ENCODE data around the gene GALNS.

GALNS gene

DNA sequence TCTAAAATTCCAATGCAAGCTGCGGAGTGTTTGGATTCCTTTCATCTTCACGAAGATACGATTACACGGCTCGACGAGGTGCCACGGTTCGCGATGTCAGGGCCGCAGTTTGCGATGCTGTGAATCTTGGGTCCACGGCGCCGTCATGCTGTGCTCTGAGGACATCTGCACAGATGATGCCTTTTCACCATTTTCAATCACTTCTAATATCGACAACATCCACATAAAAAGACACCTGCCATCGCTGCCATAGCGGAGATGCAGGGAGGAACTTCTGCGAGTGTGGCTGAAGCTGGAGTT is 38.2 kb downstream of the GALNS start:
- TF ChIP-seq, protein P1, sequence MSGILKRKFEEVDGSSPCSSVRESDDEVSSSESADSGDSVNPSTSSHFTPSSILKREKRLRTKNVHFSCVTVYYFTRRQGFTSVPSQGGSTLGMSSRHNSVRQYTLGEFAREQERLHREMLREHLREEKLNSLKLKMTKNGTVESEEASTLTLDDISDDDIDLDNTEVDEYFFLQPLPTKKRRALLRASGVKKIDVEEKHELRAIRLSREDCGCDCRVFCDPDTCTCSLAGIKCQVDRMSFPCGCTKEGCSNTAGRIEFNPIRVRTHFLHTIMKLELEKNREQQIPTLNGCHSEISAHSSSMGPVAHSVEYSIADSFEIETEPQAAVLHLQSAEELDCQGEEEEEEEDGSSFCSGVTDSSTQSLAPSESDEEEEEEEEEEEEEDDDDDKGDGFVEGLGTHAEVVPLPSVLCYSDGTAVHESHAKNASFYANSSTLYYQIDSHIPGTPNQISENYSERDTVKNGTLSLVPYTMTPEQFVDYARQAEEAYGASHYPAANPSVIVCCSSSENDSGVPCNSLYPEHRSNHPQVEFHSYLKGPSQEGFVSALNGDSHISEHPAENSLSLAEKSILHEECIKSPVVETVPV (CRISPR knock-in tag; IDR thresholded peaks at IDR 0.05): no peak
- TF ChIP-seq ZFP3 (CRISPR knock-in tag; IDR thresholded peaks at IDR 0.05): no peak
- TF ChIP-seq ZNF565 (CRISPR knock-in tag; conservative IDR thresholded peaks at IDR 0.05; ENCODE audit: low read depth): no peak
- TF ChIP-seq, protein P2, sequence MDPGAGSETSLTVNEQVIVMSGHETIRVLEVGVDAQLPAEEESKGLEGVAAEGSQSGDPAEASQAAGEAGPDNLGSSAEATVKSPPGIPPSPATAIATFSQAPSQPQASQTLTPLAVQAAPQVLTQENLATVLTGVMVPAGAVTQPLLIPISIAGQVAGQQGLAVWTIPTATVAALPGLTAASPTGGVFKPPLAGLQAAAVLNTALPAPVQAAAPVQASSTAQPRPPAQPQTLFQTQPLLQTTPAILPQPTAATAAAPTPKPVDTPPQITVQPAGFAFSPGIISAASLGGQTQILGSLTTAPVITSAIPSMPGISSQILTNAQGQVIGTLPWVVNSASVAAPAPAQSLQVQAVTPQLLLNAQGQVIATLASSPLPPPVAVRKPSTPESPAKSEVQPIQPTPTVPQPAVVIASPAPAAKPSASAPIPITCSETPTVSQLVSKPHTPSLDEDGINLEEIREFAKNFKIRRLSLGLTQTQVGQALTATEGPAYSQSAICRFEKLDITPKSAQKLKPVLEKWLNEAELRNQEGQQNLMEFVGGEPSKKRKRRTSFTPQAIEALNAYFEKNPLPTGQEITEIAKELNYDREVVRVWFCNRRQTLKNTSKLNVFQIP (CRISPR knock-in tag; IDR thresholded peaks at IDR 0.05; ENCODE audit: borderline replicate concordance, low read depth): no peak
- TF ChIP-seq ZFP30 (CRISPR knock-in tag; IDR thresholded peaks at IDR 0.05): no peak
- no peak for ATAC-seq

DNA sequence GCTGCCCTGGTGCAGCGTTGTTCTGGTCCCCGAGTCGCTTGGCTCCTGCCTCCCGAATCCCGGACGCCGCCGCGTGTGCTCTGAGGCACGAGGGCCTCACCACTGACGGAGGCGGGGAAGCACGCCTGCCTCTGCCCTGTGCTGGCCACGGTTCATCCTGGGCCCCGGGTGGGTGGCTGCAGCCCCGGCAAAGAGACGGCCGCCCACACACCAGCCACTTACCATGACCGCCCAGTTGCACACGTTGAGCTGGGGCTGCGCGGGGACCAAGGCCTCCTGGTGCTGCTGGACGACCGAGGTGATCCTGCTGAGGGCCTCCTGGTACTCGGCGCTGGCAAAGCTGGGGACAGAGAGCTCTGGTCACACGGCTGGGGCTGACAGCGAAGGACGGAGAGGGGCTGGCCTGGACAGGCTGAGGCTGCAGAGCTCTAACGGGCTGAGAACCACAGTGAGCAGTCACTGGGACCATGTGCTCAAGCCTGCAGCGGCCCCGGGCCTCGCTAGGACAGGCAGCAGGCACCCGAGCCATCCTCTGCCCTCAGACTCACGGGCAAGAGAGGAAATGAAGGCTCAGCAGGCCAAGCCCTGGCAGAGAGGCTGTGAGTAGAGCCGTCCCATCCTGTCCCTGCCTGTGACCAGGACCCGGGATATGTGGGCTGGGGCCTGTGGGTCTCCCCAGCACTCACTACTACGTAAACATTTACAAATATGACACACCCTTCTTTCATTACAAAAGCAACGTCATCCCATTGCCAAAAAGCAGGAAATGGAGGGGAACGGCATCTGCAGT is 38.8 kb downstream of the GALNS start:
- ATAC-seq: no peak
- TF ChIP-seq, protein P3, sequence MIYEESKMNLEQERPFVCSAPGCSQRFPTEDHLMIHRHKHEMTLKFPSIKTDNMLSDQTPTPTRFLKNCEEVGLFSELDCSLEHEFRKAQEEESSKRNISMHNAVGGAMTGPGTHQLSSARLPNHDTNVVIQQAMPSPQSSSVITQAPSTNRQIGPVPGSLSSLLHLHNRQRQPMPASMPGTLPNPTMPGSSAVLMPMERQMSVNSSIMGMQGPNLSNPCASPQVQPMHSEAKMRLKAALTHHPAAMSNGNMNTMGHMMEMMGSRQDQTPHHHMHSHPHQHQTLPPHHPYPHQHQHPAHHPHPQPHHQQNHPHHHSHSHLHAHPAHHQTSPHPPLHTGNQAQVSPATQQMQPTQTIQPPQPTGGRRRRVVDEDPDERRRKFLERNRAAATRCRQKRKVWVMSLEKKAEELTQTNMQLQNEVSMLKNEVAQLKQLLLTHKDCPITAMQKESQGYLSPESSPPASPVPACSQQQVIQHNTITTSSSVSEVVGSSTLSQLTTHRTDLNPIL (CRISPR knock-in tag; IDR thresholded peaks at IDR 0.05; ENCODE audit: low read depth): no peak
- TF ChIP-seq ESRRG (CRISPR knock-in tag; IDR thresholded peaks at IDR 0.05) (no peak), GLIS3 (CRISPR knock-in tag; IDR thresholded peaks at IDR 0.05) (no peak), TOX (CRISPR knock-in tag; IDR thresholded peaks at IDR 0.05; ENCODE audit: borderline replicate concordance) (no peak), ZFP3 (CRISPR knock-in tag; IDR thresholded peaks at IDR 0.05) (no peak), OSR1 (CRISPR knock-in tag; IDR thresholded peaks at IDR 0.05) (no peak), ISL1 (CRISPR knock-in tag; IDR thresholded peaks at IDR 0.05) (no peak), BACH2 (CRISPR knock-in tag; IDR thresholded peaks at IDR 0.05; ENCODE audit: borderline replicate concordance) (no peak), TCF4 (CRISPR knock-in tag; IDR thresholded peaks at IDR 0.05; ENCODE audit: borderline replicate concordance) (no peak), ARNTL (CRISPR knock-in tag; IDR thresholded peaks at IDR 0.05; ENCODE audit: borderline replicate concordance, low read depth) (no peak), CSDC2 (CRISPR knock-in tag; IDR thresholded peaks at IDR 0.05) (no peak), ZNF565 (CRISPR knock-in tag; conservative IDR thresholded peaks at IDR 0.05; ENCODE audit: low read depth) (no peak), ZNF8 (CRISPR knock-in tag; IDR thresholded peaks at IDR 0.05) (no peak)

DNA sequence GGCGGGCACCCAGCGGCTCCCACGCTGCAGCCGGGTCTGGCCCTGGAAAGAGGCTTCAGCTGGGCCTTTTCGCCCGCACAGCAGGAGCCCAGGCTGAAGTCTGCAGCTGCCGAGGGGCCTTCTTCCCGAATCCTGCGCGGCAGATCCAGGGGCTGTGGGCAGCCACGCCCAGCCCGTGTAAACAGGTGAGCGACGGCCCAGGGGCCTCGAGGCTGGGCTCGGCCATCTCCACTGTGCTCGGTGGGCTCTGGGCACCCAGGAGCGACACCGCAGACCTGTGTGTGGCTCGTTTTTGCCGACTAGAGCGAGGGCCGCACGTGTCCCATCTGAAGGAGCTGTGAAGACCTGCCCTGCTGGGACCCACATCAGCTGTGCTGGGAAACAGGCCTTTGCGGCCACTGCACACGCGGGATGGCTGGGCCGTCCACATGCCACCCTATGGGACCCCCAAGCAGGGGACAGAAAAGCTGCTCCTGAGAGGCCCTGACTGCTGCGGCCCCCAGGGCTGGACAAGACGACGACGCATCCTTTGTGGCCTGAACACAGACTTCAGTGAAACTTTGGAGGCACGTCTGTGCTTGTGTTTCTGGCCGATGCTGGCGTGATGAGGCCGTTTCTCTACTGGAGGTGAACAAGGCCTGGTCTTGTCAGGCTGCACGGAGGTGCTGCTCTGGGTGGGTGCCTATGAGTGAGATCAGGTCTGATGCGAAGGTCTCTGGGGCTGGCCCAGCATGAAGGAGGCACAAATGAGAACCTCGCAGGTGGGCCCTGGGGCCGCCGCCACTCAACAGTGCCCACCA is 39.8 kb downstream of the GALNS start:
- no peak for TF ChIP-seq SNAI2 (CRISPR knock-in tag; IDR thresholded peaks at IDR 0.05)
- TF ChIP-seq, protein P4, sequence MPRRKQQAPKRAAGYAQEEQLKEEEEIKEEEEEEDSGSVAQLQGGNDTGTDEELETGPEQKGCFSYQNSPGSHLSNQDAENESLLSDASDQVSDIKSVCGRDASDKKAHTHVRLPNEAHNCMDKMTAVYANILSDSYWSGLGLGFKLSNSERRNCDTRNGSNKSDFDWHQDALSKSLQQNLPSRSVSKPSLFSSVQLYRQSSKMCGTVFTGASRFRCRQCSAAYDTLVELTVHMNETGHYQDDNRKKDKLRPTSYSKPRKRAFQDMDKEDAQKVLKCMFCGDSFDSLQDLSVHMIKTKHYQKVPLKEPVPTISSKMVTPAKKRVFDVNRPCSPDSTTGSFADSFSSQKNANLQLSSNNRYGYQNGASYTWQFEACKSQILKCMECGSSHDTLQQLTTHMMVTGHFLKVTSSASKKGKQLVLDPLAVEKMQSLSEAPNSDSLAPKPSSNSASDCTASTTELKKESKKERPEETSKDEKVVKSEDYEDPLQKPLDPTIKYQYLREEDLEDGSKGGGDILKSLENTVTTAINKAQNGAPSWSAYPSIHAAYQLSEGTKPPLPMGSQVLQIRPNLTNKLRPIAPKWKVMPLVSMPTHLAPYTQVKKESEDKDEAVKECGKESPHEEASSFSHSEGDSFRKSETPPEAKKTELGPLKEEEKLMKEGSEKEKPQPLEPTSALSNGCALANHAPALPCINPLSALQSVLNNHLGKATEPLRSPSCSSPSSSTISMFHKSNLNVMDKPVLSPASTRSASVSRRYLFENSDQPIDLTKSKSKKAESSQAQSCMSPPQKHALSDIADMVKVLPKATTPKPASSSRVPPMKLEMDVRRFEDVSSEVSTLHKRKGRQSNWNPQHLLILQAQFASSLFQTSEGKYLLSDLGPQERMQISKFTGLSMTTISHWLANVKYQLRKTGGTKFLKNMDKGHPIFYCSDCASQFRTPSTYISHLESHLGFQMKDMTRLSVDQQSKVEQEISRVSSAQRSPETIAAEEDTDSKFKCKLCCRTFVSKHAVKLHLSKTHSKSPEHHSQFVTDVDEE (CRISPR knock-in tag; IDR thresholded peaks at IDR 0.05): no peak
- TF ChIP-seq ZFP3 (CRISPR knock-in tag; IDR thresholded peaks at IDR 0.05): no peak
- no peak for TF ChIP-seq RARB (CRISPR knock-in tag; IDR thresholded peaks at IDR 0.05)
- TF ChIP-seq OSR1 (CRISPR knock-in tag; IDR thresholded peaks at IDR 0.05): no peak
- no peak for TF ChIP-seq BACH2 (CRISPR knock-in tag; IDR thresholded peaks at IDR 0.05; ENCODE audit: borderline replicate concordance)
- TF ChIP-seq ARNTL (CRISPR knock-in tag; IDR thresholded peaks at IDR 0.05; ENCODE audit: borderline replicate concordance, low read depth): no peak
- no peak for TF ChIP-seq ZNF70 (CRISPR knock-in tag; IDR thresholded peaks at IDR 0.05)
- no peak for TF ChIP-seq CSDC2 (CRISPR knock-in tag; IDR thresholded peaks at IDR 0.05)
- TF ChIP-seq GLIS3 (CRISPR knock-in tag; IDR thresholded peaks at IDR 0.05): no peak
- no peak for TF ChIP-seq TOX (CRISPR knock-in tag; IDR thresholded peaks at IDR 0.05; ENCODE audit: borderline replicate concordance)
- TF ChIP-seq, protein P3 (CRISPR knock-in tag; IDR thresholded peaks at IDR 0.05; ENCODE audit: low read depth): no peak
- no peak for TF ChIP-seq ZNF565 (CRISPR knock-in tag; conservative IDR thresholded peaks at IDR 0.05; ENCODE audit: low read depth)
- no peak for TF ChIP-seq PPARA (CRISPR knock-in tag; IDR thresholded peaks at IDR 0.05; ENCODE audit: borderline replicate concordance)
- TF ChIP-seq ISL1 (CRISPR knock-in tag; IDR thresholded peaks at IDR 0.05): no peak
- no peak for ATAC-seq

Measured in SK-N-SH treated with all-trans-retinoic acid at 6 μM for 48 hours (cell line).